KMS-11 (cell line): ENCODE measurements around the gene OR51A2.

Experiments used
- H2AFZ ChIP-seq: fragments of 200-600 bp; sonication (generic); 2 replicates; pipeline ENCODE4 v1.6.1; 2016; ENCODE audit warnings: antibody characterized with exemption, mixed run types, low read depth
- H3K27ac ChIP-seq: fragments of 200-600 bp; sonication (generic); 2 replicates; pipeline ENCODE4 v1.6.1; 2016; ENCODE audit warnings: mild to moderate bottlenecking, mixed run types
- H3K27me3 ChIP-seq: fragments of 200-600 bp; sonication (generic); 2 replicates; pipeline ENCODE4 v1.6.1; 2017; ENCODE audit warnings: mild to moderate bottlenecking, low read depth, mixed run types, moderate library complexity; ENCODE audit not compliant: insufficient read depth
- H3K36me3 ChIP-seq: fragments of 200-600 bp; sonication (generic); 2 replicates; pipeline ENCODE4 v1.6.1; 2017; ENCODE audit warnings: mild to moderate bottlenecking, mixed run types; ENCODE audit not compliant: insufficient read depth
- H3K4me1 ChIP-seq: fragments of 200-600 bp; sonication (generic); 2 replicates; pipeline ENCODE4 v1.6.1; 2016; ENCODE audit warnings: mild to moderate bottlenecking, low read depth, mixed run types; ENCODE audit not compliant: poor library complexity, severe bottlenecking
- H3K4me2 ChIP-seq: fragments of 200-600 bp; sonication (generic); 2 replicates; pipeline ENCODE4 v1.7.0; 2016; ENCODE audit warnings: mild to moderate bottlenecking, mixed run types
- H3K4me3 ChIP-seq: fragments of 200-600 bp; sonication (generic); IDR thresholded peaks from 2 replicates; pipeline ENCODE4 v1.6.1; 2017; ENCODE audit warnings: low read depth, low read length, mixed read lengths; ENCODE audit not compliant: insufficient read depth
- H3K79me2 ChIP-seq: fragments of 200-600 bp; sonication (generic); 2 replicates; pipeline ENCODE4 v1.6.1; 2016; ENCODE audit warnings: low read depth, mixed run types; ENCODE audit not compliant: insufficient read depth
- H3K9ac ChIP-seq: fragments of 200-600 bp; sonication (generic); 2 replicates; pipeline ENCODE4 v1.6.1; 2016; ENCODE audit warnings: mild to moderate bottlenecking, mixed run types
- H4K20me1 ChIP-seq: fragments of 200-600 bp; sonication (generic); 2 replicates; pipeline ENCODE4 v1.6.1; 2016; ENCODE audit warnings: mild to moderate bottlenecking, mixed run types; ENCODE audit not compliant: insufficient read depth
- CTCF ChIP-seq: fragments of 200-600 bp; sonication (generic); conservative IDR thresholded peaks from 2 replicates; pipeline ENCODE4 v1.6.1; 2017; ENCODE audit warnings: low read depth, mild to moderate bottlenecking, antibody characterized with exemption, low read length, moderate library complexity, mixed read lengths

Gene OR51A2

GRCh38 chr11:4982678-4983077, 27.2 kb upstream of the OR51A2 start:
- Histone ChIP-seq H3K4me1 (no peaks in the 10 kb centered on the region), H3K4me2 (no peak overlapping the region), H3K27me3 (no peaks in the 10 kb centered on the region), H2AFZ (no peak overlapping the region), H3K4me3 (no peak overlapping the region), H4K20me1 (no peaks in the 10 kb centered on the region), H3K36me3 (no peaks in the 10 kb centered on the region), H3K27ac (no peak overlapping the region), H3K79me2 (no peaks in the 10 kb centered on the region), H3K9ac (no peak overlapping the region)
- TF ChIP-seq CTCF = no peak

- Histone ChIP-seq H3K9ac (no peak overlapping the region), H3K4me1 (no peaks in the 10 kb centered on the region), H3K4me3 (no peak overlapping the region), H3K27ac (no peak overlapping the region), H4K20me1 (no peaks in the 10 kb centered on the region), H2AFZ (no peak overlapping the region), H3K79me2 (no peaks in the 10 kb centered on the region), H3K27me3 (no peaks in the 10 kb centered on the region), H3K36me3 (no peaks in the 10 kb centered on the region), H3K4me2 (no peak overlapping the region)
- TF ChIP-seq CTCF = no peak
Observed at GRCh38 chr11:4979036-4979435, 23.5 kb upstream of the OR51A2 start.

GRCh38 chr11:4975436-4975835, 19.9 kb upstream of the OR51A2 start:
- no peaks in the 10 kb centered on the region for H3K4me1 ChIP-seq
- no peaks in the 10 kb centered on the region for H4K20me1 ChIP-seq
- H3K27me3 ChIP-seq = no peaks in the 10 kb centered on the region
- H3K36me3 ChIP-seq = no peaks in the 10 kb centered on the region
- no peak overlapping the region for H3K4me2 ChIP-seq
- TF ChIP-seq CTCF = no peak
- no peak overlapping the region for H3K27ac ChIP-seq
- no peak overlapping the region for H3K9ac ChIP-seq
- H3K79me2 ChIP-seq = no peaks in the 10 kb centered on the region
- H3K4me3 ChIP-seq = no peak overlapping the region
- H2AFZ ChIP-seq = no peak overlapping the region

- Histone ChIP-seq H2AFZ (no peak overlapping the region), H3K27me3 (no peaks in the 10 kb centered on the region)
Observed at GRCh38 chr11:4962816-4963215, 7.3 kb upstream of the OR51A2 start.

More at GRCh38 chr11:4962816-4963215, 7.3 kb upstream of the OR51A2 start:
- no peaks in the 10 kb centered on the region for H3K36me3 ChIP-seq
- H4K20me1 ChIP-seq = no peaks in the 10 kb centered on the region
- H3K9ac ChIP-seq = no peak overlapping the region
- no peak overlapping the region for H3K4me3 ChIP-seq
- no peaks in the 10 kb centered on the region for H3K4me1 ChIP-seq
- no peak overlapping the region for H3K4me2 ChIP-seq
- no peak overlapping the region for H3K27ac ChIP-seq
- TF ChIP-seq CTCF = no peak
- H3K79me2 ChIP-seq = no peaks in the 10 kb centered on the region
